ENCODE results near the gene KLF13.

KLF13 gene

GRCh38 chr15:31403096-31403495 lies 76.5 kb downstream of the KLF13 start:
- H3K14ac ChIP-seq (ENCODE audit: low read length): no peak overlapping the region

GRCh38 chr15:31403606-31404005 lies 77.0 kb downstream of the KLF13 start:
- Histone ChIP-seq H3K14ac (ENCODE audit: low read length) (no peak overlapping the region), H3K9me3 (ENCODE audit: insufficient read depth, low read depth, low read length) (no peaks in the 10 kb centered on the region), H4K91ac (ENCODE audit: low read depth, low read length) (no peak overlapping the region), H3K27me3 (ENCODE audit: insufficient read depth, low read length) (no peaks in the 10 kb centered on the region), H3K23ac (ENCODE audit: low read length) (no peak overlapping the region), H2BK120ac (ENCODE audit: insufficient read depth, low read length, poor library complexity) (no peak overlapping the region), H2AFZ (ENCODE audit: insufficient read depth, low read length, poor library complexity) (no peak overlapping the region), H3K4ac (ENCODE audit: low read depth, low read length) (no peak overlapping the region), H3K79me1 (ENCODE audit: low read length) (peaks cover 7% of the 10 kb centered on the region), H3K27ac (ENCODE audit: low read depth, low read length) (no peak overlapping the region), H2AK5ac (ENCODE audit: low read length) (no peak overlapping the region), H3K9ac (ENCODE audit: low read length) (no peak overlapping the region), H3K18ac (ENCODE audit: low read length) (no peak overlapping the region), H2BK12ac (ENCODE audit: low read length) (no peak overlapping the region), H3K4me2 (ENCODE audit: low read length) (no peak overlapping the region), H4K12ac (ENCODE audit: low read depth, low read length) (no peak overlapping the region), H3K36me3 (ENCODE audit: control insufficient read depth in 1 of 2, insufficient read depth in 2 of 2, low read length in 2 of 2) (no peaks in the 10 kb centered on the region), H3K4me1 (ENCODE audit: control insufficient read depth in 1 of 2, insufficient read depth in 2 of 2, low read length in 2 of 2) (peaks cover 4% of the 10 kb centered on the region in 2 experiments), H3K79me2 (ENCODE audit: control insufficient read depth, insufficient read depth, low read length, poor library complexity) (peaks cover 2% of the 10 kb centered on the region), H2BK5ac (ENCODE audit: low read depth, low read length, poor library complexity) (no peak overlapping the region), H3K4me3 (ENCODE audit: low read depth, low read length) (no peak overlapping the region), H4K8ac (ENCODE audit: low read depth, low read length) (no peak overlapping the region)
- DNase-seq: peak in 1 of 2 donors; percentile 25
- no CpG with 5 or more reads among the region's 5 CpGs for WGBS (ENCODE audit: extremely low coverage, insufficient coverage, insufficient read length)

More at GRCh38 chr15:31403096-31403495, 76.5 kb downstream of the KLF13 start:
- H3K9ac ChIP-seq (ENCODE audit: low read length): no peak overlapping the region
- no peaks in the 10 kb centered on the region for H3K9me3 ChIP-seq (ENCODE audit: insufficient read depth, low read depth, low read length)
- DNase-seq: no peak
- whole genome bisulfite sequencing (ENCODE audit: extremely low coverage, insufficient coverage, insufficient read length): no CpG with 5 or more reads among the region's 6 CpGs
- no peak overlapping the region for H3K23ac ChIP-seq (ENCODE audit: low read length)
- no peak overlapping the region for H4K91ac ChIP-seq (ENCODE audit: low read depth, low read length)
- H3K18ac ChIP-seq (ENCODE audit: low read length): no peak overlapping the region
- H3K79me2 ChIP-seq (ENCODE audit: control insufficient read depth, insufficient read depth, low read length, poor library complexity): peaks cover 5% of the 10 kb centered on the region
- no peaks in the 10 kb centered on the region for H3K36me3 ChIP-seq (ENCODE audit: control insufficient read depth in 1 of 2, insufficient read depth in 2 of 2, low read length in 2 of 2)
- no peak overlapping the region for H3K4me3 ChIP-seq (ENCODE audit: low read depth, low read length)
- peaks cover 12% of the 10 kb centered on the region for H3K79me1 ChIP-seq (ENCODE audit: low read length)
- no peak overlapping the region for H4K12ac ChIP-seq (ENCODE audit: low read depth, low read length)
- H4K8ac ChIP-seq (ENCODE audit: low read depth, low read length): no peak overlapping the region
- no peak overlapping the region for H2AFZ ChIP-seq (ENCODE audit: insufficient read depth, low read length, poor library complexity)
- no peak overlapping the region for H3K4me2 ChIP-seq (ENCODE audit: low read length)
- H3K4me1 ChIP-seq (ENCODE audit: control insufficient read depth in 1 of 2, insufficient read depth in 2 of 2, low read length in 2 of 2): peaks cover 9% of the 10 kb centered on the region in 2 experiments
- no peak overlapping the region for H2BK12ac ChIP-seq (ENCODE audit: low read length)
- H3K27ac ChIP-seq (ENCODE audit: low read depth, low read length): no peak overlapping the region
- no peak overlapping the region for H2AK5ac ChIP-seq (ENCODE audit: low read length)
- no peaks in the 10 kb centered on the region for H3K27me3 ChIP-seq (ENCODE audit: insufficient read depth, low read length)
- H3K4ac ChIP-seq (ENCODE audit: low read depth, low read length): no peak overlapping the region
- H2BK120ac ChIP-seq (ENCODE audit: insufficient read depth, low read length, poor library complexity): no peak overlapping the region
- H2BK5ac ChIP-seq (ENCODE audit: low read depth, low read length, poor library complexity): no peak overlapping the region

- no peak overlapping the region for H3K23ac ChIP-seq (ENCODE audit: low read length)
- no peak overlapping the region for H3K4me2 ChIP-seq (ENCODE audit: low read length)
- H2BK12ac ChIP-seq (ENCODE audit: low read length): no peak overlapping the region
- H3K9me3 ChIP-seq (ENCODE audit: insufficient read depth, low read depth, low read length): no peaks in the 10 kb centered on the region
- no peaks in the 10 kb centered on the region for H3K4me1 ChIP-seq (ENCODE audit: control insufficient read depth in 1 of 2, insufficient read depth in 2 of 2, low read length in 2 of 2)
- no peak overlapping the region for H3K27ac ChIP-seq (ENCODE audit: low read depth, low read length)
- peaks cover 1% of the 10 kb centered on the region for H3K79me2 ChIP-seq (ENCODE audit: control insufficient read depth, insufficient read depth, low read length, poor library complexity)
- H3K4me3 ChIP-seq (ENCODE audit: low read depth, low read length): no peak overlapping the region
- DNase-seq: no peak
- no peak overlapping the region for H3K14ac ChIP-seq (ENCODE audit: low read length)
- H4K12ac ChIP-seq (ENCODE audit: low read depth, low read length): no peak overlapping the region
- WGBS (ENCODE audit: extremely low coverage, insufficient coverage, insufficient read length): no CpG with 5 or more reads among the region's 3 CpGs
- H3K36me3 ChIP-seq (ENCODE audit: control insufficient read depth in 1 of 2, insufficient read depth in 2 of 2, low read length in 2 of 2): no peaks in the 10 kb centered on the region
- H2AFZ ChIP-seq (ENCODE audit: insufficient read depth, low read length, poor library complexity): no peak overlapping the region
- H4K91ac ChIP-seq (ENCODE audit: low read depth, low read length): no peak overlapping the region
- no peak overlapping the region for H2AK5ac ChIP-seq (ENCODE audit: low read length)
- H3K27me3 ChIP-seq (ENCODE audit: insufficient read depth, low read length): no peaks in the 10 kb centered on the region
- peaks cover 2% of the 10 kb centered on the region for H3K79me1 ChIP-seq (ENCODE audit: low read length)
- H3K9ac ChIP-seq (ENCODE audit: low read length): no peak overlapping the region
- H2BK5ac ChIP-seq (ENCODE audit: low read depth, low read length, poor library complexity): no peak overlapping the region
- H3K4ac ChIP-seq (ENCODE audit: low read depth, low read length): no peak overlapping the region
- no peak overlapping the region for H4K8ac ChIP-seq (ENCODE audit: low read depth, low read length)
- H2BK120ac ChIP-seq (ENCODE audit: insufficient read depth, low read length, poor library complexity): no peak overlapping the region
- no peak overlapping the region for H3K18ac ChIP-seq (ENCODE audit: low read length)
Measured at GRCh38 chr15:31404345-31404744, 77.7 kb downstream of the KLF13 start.

DNA sequence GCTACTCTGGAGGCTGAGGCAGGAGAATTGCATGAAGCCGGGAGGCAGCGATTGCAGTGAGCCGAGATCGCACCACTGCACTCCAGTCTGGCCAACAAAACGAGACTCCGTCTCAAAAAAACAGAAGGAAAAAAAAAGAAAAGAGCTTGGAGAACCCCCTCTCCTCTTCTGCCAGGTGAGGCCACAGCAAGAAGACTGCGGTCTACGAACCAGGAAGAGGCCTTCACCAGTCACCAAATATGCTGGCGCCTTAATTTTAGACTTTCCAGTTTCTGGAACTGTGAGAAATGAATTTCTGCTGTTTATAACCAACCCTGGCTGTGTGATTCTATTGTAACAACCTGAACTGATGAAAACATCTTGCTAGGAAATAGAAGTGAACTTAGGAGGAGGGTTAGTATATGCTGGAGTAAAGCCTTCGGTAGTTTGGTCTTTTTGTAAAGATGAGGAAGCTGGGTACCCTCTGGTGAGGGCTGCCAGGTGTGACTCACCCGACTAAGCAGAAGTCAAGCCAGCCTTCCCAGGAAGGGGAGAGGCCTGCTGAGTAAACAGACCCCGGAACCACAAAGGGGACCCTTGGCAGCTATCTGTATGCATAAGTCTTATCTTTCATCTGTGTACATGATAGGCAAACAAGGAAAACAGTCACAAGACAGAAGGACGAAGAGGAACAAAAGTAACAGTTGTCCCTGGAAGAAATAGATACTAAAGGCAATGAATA lies 78.7 kb downstream of the KLF13 start:
- Histone ChIP-seq H2BK12ac (ENCODE audit: low read length) (no peak overlapping the region), H3K23ac (ENCODE audit: low read length) (no peak overlapping the region), H3K9me3 (ENCODE audit: insufficient read depth, low read depth, low read length) (no peaks in the 10 kb centered on the region), H3K4me1 (ENCODE audit: control insufficient read depth in 1 of 2, insufficient read depth in 2 of 2, low read length in 2 of 2) (no peaks in the 10 kb centered on the region), H3K9ac (ENCODE audit: low read length) (no peak overlapping the region), H3K79me1 (ENCODE audit: low read length) (no peaks in the 10 kb centered on the region), H2BK120ac (ENCODE audit: insufficient read depth, low read length, poor library complexity) (no peak overlapping the region), H3K27ac (ENCODE audit: low read depth, low read length) (no peak overlapping the region), H3K27me3 (ENCODE audit: insufficient read depth, low read length) (no peaks in the 10 kb centered on the region), H2AK5ac (ENCODE audit: low read length) (no peak overlapping the region), H2AFZ (ENCODE audit: insufficient read depth, low read length, poor library complexity) (no peak overlapping the region), H3K4me3 (ENCODE audit: low read depth, low read length) (no peak overlapping the region), H4K12ac (ENCODE audit: low read depth, low read length) (no peak overlapping the region), H3K18ac (ENCODE audit: low read length) (no peak overlapping the region), H3K36me3 (ENCODE audit: control insufficient read depth in 1 of 2, insufficient read depth in 2 of 2, low read length in 2 of 2) (no peaks in the 10 kb centered on the region), H2BK5ac (ENCODE audit: low read depth, low read length, poor library complexity) (no peak overlapping the region), H3K14ac (ENCODE audit: low read length) (no peak overlapping the region), H3K4me2 (ENCODE audit: low read length) (no peak overlapping the region), H4K8ac (ENCODE audit: low read depth, low read length) (no peak overlapping the region), H3K79me2 (ENCODE audit: control insufficient read depth, insufficient read depth, low read length, poor library complexity) (no peaks in the 10 kb centered on the region), H4K91ac (ENCODE audit: low read depth, low read length) (no peak overlapping the region), H3K4ac (ENCODE audit: low read depth, low read length) (no peak overlapping the region)
- no CpG with 5 or more reads among the region's 13 CpGs for WGBS (ENCODE audit: extremely low coverage, insufficient coverage, insufficient read length)
- DNase-seq: no peak
